Activated naive CD8-positive, alpha-beta T cell treated with anti-CD3 and anti-CD28 coated beads, Interleukin-2, amount 50 U/mL, for 16 hours (primary cell): ENCODE data around the gene CACNG6.
"Not testable (repeated sequence)": the region's sequence is repeated elsewhere in the genome, so short reads cannot be mapped to it uniquely, and the experiment has no call there.

Source experiments
- DNase-seq: peaks from one replicate; pipeline ENCODE4 v3.0.0-alpha.2; 2020; ENCODE audit warnings: low read depth, low spot score

CACNG6 gene

DNA sequence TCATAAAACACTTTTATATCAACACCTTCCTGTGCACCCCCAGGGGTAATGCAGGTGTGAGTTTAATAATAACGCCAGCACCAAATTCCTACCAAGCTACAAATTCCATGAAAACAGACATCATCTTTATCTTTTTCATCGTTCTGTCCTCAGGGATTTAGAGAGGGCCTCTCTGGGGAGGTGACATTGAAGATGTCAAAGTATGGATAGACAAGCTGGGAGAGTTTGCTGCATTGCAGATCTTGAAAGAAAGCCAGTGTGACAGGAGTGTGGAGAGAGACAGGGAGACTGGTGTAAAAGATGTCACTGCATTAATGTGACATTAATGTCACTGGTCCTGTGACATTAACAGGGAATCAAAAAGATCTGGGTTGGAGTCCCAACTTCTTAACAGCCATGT, 10.1 kb downstream of the CACNG6 start:
- no peak for DNase-seq

- DNase-seq, result no peak
Measured at GRCh38 chr19:54002495-54003315, 11.3 kb downstream of the CACNG6 start.

GRCh38 chr19:54009440-54009839, 18.0 kb downstream of the CACNG6 start:
- no peak for DNase-seq

GRCh38 chr19:54010474-54010873, 19.0 kb downstream of the CACNG6 start:
- no peak for DNase-seq

DNA sequence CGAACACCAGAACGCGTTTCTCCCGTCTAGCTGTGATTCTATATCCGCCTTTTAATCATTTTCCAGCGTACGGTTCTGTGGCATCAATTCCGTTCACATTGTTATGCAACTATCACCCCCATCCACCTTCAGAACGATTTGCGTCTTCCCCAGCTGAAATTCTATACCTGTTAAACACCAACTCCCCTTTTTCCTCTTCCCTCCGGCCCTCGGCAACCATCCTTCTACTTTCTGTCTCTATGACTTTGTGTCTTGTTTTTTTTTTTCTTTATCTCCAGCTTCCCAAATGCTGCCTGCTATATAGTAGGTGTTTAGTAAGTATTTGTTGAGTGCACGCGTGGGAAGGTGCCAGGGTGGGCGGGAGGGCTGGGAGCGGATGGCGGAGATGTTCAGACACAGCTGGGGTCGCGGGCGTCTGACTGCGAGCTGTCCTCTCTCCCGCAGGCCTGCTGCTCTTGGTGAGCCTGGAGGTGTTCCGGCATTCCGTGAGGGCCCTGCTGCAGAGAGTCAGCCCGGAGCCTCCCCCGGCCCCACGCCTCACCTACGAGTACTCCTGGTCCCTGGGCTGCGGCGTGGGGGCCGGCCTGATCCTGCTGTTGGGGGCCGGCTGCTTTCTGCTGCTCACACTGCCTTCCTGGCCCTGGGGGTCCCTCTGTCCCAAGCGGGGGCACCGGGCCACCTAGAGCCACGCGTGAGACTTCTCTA, 20.2 kb downstream of the CACNG6 start:
- no peak for DNase-seq

DNA sequence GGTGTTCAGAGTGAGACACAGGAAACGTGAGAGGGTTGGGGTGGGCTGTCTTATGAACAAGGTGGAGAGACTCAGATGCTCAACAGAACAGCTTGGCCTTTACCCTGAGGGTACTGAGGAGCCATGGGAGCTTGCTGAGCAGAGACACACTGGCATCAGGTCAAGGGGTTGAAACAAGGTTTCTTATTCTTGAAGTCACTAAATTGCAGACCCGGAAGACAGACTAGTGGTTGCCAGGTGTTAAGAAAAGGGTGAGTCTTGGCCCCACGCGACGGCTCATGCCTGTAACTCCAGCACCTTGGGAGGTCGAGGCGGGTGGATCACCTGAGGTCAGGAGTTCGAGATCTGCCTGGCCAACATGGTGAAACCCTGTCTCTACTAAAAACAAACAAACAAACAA, 22.4 kb downstream of the CACNG6 start:
- no peak for DNase-seq

DNA sequence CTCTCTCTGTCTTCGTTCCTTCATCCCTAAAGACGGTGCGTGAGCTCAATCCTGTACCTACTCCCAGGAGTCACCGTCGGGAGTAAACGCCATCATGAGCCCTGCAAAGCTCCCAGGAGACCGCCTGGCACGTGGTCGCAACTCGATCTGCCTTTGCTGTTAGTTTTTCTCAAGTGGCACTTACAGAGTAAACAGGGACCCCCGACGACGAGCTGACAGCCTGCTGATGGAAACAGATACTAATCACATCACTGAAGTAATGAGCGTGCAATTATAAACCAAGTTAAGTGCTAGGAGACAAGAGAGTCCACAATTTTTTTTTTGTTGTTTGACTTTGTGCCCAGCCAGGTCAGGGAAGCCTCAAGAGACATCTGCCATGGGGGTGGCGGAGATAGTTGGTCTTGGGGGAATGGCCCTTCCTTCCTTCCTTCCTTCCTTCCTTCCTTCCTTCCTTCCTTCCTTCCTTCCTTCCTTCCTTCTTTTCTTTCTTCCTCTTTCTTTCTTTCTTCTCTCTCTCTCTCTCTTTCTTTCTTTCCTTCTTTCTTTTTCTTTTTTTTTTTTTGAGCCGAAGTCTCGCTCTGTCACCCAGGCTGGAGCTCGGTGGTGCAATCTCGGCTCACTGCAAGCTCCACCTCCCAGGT, 23.6 kb downstream of the CACNG6 start:
- DNase-seq, result no peak

- no peak for DNase-seq
Measured at GRCh38 chr19:54017261-54017660, 25.8 kb downstream of the CACNG6 start.

GRCh38 chr19:54021363-54021762, 29.9 kb downstream of the CACNG6 start:
- DNase-seq, result no peak

DNA sequence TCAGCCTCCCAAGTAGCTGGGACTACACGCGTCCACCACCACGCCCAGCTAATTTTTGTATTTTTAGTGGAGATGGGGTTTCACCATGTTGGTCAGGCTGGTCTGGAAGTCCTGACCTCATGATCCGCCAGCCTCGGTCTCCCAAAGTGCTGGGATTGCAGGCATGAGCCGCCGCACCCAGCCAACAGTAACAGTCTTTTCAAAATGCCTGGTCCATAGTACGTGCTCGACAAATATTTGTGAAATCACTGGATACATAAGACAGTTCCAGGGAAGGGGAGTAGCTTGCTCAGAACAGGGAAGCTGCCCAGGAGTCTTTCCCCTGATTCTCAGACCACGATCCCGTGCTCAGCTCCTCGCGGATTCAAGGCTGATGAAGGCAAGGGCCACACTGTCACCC, 30.5 kb downstream of the CACNG6 start:
- no peak for DNase-seq

DNA sequence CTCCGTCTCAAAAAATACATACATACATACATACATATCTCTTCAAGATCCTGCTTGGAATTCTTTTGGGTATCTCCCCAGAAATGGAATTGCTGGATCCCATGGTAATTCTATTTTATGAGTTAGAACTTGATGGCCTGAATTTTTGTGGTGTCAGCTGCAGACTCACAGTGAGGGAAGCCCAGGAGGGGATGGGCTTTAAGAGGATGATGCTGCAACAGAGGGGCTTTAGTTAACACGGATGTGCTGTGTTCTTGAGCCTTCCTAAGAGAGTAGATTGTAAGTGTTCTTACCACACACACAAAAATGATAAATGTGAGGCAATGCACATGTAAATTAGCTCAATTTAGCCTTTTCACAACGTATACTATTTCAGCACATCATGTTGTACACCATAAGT, 31.8 kb downstream of the CACNG6 start:
- DNase-seq, result no peak

DNA sequence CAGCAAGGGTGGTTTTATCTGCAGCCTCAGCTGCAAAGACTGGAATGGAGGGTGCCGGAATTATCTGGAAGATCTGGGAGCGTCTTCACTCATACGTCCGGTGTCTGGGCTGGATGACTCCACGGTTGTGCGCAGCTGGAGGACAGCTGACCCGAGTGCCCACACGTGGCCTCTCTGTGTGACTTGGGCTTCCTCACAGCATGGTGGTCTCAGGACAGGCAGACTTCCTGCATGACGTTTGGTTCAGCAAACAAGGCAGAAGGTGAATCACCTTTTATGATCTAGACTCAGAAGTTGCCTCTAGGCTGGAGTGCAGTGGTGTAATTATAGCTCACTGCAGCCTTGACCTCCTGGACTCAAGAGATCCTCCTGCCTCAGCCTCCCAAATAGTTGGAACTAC, 33.2 kb downstream of the CACNG6 start:
- DNase-seq, result no peak

- DNase-seq, result no peak
Measured at GRCh38 chr19:54026656-54027055, 35.2 kb downstream of the CACNG6 start.

DNA sequence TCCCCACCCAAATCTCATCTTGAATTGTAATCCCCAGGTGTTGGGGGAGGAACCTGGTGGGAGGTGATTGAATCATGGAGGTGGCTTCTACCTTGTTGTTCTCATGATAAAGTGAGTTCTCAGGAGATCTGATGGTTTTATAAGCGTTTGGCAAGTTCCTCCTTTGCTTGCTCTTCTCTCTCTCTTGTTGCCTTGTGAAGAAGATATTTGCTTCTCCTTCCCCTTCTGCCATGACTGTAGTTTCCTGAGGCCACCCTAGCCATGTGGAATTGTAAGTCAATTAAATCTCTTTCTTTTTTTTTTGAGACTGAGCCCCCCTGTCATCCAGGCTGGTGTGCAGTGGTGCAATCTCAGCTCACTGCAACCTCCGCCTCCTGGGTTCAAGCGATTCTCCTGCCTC, 37.9 kb downstream of the CACNG6 start:
- no peak for DNase-seq

DNA sequence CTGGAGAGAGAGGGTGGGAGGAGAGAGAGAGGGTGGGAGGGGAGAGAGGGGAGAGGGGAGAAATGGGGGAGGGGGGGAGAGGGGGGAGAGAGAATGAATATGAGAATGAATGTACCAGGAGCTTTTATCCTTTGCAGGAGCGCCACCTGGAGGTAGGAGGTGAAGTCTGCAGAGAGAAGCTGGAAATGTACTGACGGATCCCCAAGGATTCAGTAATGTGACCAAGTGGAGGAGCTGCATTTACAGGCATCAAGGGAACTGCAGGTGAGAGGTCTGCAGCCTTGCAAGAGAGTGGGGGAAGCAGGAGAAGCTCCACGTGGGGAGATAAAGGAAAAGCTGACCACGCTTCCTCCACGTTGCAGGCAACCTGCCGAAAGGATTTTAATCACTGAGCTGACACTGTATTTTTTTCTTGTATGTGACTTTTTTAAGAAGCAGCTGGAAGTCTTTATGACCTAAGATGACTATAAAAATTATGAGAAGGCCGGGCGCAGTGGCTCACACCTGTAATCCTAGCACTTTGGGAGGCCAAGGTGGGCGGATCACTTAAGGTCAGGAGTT, 38.6 kb downstream of the CACNG6 start:
- peak; percentile 6 for DNase-seq

GRCh38 chr19:54030895-54031586, 39.6 kb downstream of the CACNG6 start:
- DNase-seq, result no peak

GRCh38 chr19:54035215-54036178, 44.1 kb downstream of the CACNG6 start:
- no peak for DNase-seq

DNA sequence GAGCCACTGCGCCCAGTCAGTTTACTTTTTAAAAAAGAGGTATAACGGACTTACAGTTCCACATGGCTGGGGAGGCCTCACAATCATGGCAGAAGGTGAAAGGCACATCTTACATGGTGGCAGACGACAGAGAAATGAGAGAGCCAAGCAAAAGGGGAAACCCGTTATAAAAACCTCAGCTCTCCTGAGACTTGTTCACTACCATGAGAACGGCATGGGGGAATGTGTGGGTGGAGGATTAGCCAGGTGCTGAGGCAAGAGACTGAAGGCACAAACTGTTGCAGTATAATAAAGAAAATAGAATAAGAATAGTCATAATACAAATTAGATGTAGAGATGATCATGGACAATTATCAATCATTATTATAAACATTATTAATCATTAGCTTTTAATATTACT, 45.1 kb downstream of the CACNG6 start:
- DNase-seq, result not testable (repeated sequence)

DNA sequence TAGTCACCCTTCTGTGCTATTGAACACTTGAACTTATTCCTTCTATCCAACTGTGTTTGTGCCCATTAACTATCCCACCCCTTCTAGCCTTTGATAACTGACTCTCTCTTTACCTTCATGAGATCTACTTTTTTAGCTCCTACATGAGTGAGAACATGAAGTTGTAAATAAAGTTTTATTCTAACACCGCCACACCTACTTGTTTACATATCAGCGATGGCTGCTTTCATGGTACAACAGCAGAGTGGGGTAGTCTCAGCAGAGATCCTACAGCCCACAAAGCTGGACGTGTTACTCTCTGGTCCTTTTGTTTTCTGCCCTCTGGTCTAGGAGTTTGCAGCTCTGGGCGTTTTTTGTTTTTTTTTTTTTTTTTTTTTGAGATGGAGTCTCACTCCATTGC, 48.6 kb downstream of the CACNG6 start:
- DNase-seq, result no peak

DNA sequence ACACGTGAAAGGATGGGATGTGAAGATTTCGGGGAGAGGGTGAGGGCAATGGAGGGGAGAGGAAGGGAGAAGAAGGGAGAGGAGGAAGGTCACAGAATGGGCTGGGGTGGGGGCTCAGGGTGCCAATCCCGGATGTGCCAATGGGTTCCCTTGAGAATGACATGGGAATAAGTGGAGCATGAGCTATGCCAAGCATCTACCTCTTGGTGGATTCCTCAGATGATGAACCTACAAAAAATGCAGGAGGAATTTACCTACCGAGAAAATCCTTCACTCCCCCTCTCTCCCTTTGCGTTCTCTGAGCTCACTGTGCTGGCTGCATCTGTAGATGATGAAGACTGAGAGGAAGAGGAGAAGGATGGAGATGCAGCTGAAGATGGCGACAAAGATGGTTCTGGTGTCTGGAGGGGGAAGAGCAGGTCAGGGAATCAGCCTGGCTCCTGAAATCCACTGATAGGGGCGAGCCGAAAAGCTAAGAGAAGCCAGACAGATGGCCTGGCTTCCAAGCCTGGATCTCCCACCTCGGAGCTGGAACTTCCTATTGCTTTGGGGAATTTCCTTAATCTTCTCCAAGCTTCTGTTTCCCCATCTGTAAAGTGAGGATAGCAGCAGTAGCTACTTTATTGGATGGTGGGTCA, 50.7 kb downstream of the CACNG6 start:
- DNase-seq, result no peak
